HepG2 (cell line): ENCODE measurements around the gene RALB. TPM values are rescaled to one million over a fixed set of nuclear protein-coding genes. Genes with fewer than 3 reads are reported as not detected.

Experiments
- ATRX ChIP-seq: sonication (generic); formaldehyde crosslinking; IDR thresholded peaks from 2 replicates; pipeline ENCODE4 v1.4.0; 2020; ENCODE audit warnings: missing genetic modification reagents, borderline replicate concordance
- BCLAF1 ChIP-seq: fragments of 450-650 bp; IDR thresholded peaks from 2 replicates; pipeline ENCODE4 v1.6.1; 2017; ENCODE audit warnings: mild to moderate bottlenecking
- CHD4 ChIP-seq: fragments of 200-600 bp; sonication (generic); IDR thresholded peaks from 2 replicates; pipeline ENCODE4 v1.7.0; 2017; ENCODE audit warnings: mild to moderate bottlenecking, low read length, borderline replicate concordance
- ELF1 ChIP-seq: sonication (generic); formaldehyde crosslinking; IDR thresholded peaks from 2 replicates; pipeline ENCODE4 v1.4.0; 2020; ENCODE audit warnings: missing genetic modification reagents
- HDAC2 ChIP-seq: sonication (generic); formaldehyde crosslinking; IDR thresholded peaks from 2 replicates; pipeline ENCODE4 v1.4.0; 2020; ENCODE audit warnings: missing genetic modification reagents
- MAF1 ChIP-seq: sonication (generic); formaldehyde crosslinking; IDR thresholded peaks from 2 replicates; pipeline ENCODE4 v1.5.0; 2020; ENCODE audit warnings: missing genetic modification reagents, borderline replicate concordance
- NFAT5 ChIP-seq: sonication (generic); formaldehyde crosslinking; IDR thresholded peaks from 2 replicates; pipeline ENCODE4 v1.4.0; 2020; ENCODE audit warnings: missing genetic modification reagents
- NPAS2 ChIP-seq: sonication (generic); formaldehyde crosslinking; IDR thresholded peaks from 2 replicates; pipeline ENCODE4 v1.8.0; 2022; ENCODE audit warnings: mild to moderate bottlenecking, missing genetic modification reagents, borderline replicate concordance
- WIZ ChIP-seq: sonication (generic); formaldehyde crosslinking; IDR thresholded peaks from 2 replicates; pipeline ENCODE4 v1.5.1; 2020; ENCODE audit warnings: mild to moderate bottlenecking, missing genetic modification reagents
- ZFP91 ChIP-seq: sonication (generic); formaldehyde crosslinking; IDR thresholded peaks from 2 replicates; pipeline ENCODE4 v1.9.0; 2022; ENCODE audit warnings: missing genetic modification reagents, mild to moderate bottlenecking, borderline replicate concordance
- ZFX ChIP-seq: sonication (generic); formaldehyde crosslinking; IDR thresholded peaks from 2 replicates; pipeline ENCODE4 v1.4.0; 2020; ENCODE audit warnings: mild to moderate bottlenecking, low read depth, missing genetic modification reagents, moderate library complexity
- ZMYM4 ChIP-seq: sonication (generic); formaldehyde crosslinking; IDR thresholded peaks from 2 replicates; pipeline ENCODE4 v1.8.1; 2023; ENCODE audit warnings: mild to moderate bottlenecking, missing genetic modification reagents
- ZNF12 ChIP-seq: sonication (generic); formaldehyde crosslinking; IDR thresholded peaks from 2 replicates; pipeline ENCODE4 v1.5.0; 2020; ENCODE audit warnings: missing genetic modification reagents
- ZNF17 ChIP-seq: sonication (generic); formaldehyde crosslinking; IDR thresholded peaks from 2 replicates; pipeline ENCODE4 v1.5.0; 2020; ENCODE audit warnings: mild to moderate bottlenecking, missing genetic modification reagents
- ZNF33A ChIP-seq: sonication (generic); formaldehyde crosslinking; IDR thresholded peaks from 2 replicates; pipeline ENCODE4 v1.5.1; 2020; ENCODE audit warnings: missing genetic modification reagents, mild to moderate bottlenecking, moderate library complexity, borderline replicate concordance
- ZNF501 ChIP-seq: sonication (generic); formaldehyde crosslinking; IDR thresholded peaks from 2 replicates; pipeline ENCODE4 v1.5.1; 2020; ENCODE audit warnings: mild to moderate bottlenecking, moderate library complexity, missing genetic modification reagents
- ZNF616 ChIP-seq: sonication (generic); formaldehyde crosslinking; IDR thresholded peaks from 2 replicates; pipeline ENCODE4 v1.5.0; 2020; ENCODE audit warnings: low read depth, mild to moderate bottlenecking, missing genetic modification reagents
- ZSCAN20 ChIP-seq: sonication (generic); formaldehyde crosslinking; IDR thresholded peaks from 2 replicates; pipeline ENCODE4 v1.4.0; 2020; ENCODE audit warnings: missing genetic modification reagents, mild to moderate bottlenecking, borderline replicate concordance
- polyA plus RNA-seq, 8 experiments: library from polyadenylated mRNA; depleted of rRNA in 3 of 8; stranded (reverse) in 7 of 8; unstranded in 1 of 8; fragments of >200 nt; fragmentation: Illumina TruSeq in 4 of 8; extraction: Trizol in 4 of 8; gene quantifications; 2 replicates each; pipeline versions ENCODE4 v1.2.1 to v1.2.3, GENCODE V29; 2011 to 2016; ENCODE audit warnings: low read depth in 4 of 8, missing spikeins in 1 of 8, mixed read lengths in 1 of 8; ENCODE audit not compliant: insufficient read depth in 1 of 8
- total RNA-seq, 5 experiments: library from RNA; depleted of rRNA; stranded (reverse); fragments of >200 nt; fragmentation: Illumina TruSeq; extraction: Trizol; gene quantifications; 2 replicates each; pipeline ENCODE4 v1.2.3, GENCODE V29; 2016; ENCODE audit warnings: low read depth in 1 of 5

RALB gene
- total and polyA plus RNA-seq, 2 of the 13 experiments (the other 11 are each of a cell fraction or from before 2014, with no cell fraction given): 37.8 to 43.2 TPM

GRCh38 chr2:120223034-120223912 is 29.4 kb upstream of the RALB start, which contains the start of gene TMEM185B (continued):
- TF ChIP-seq ATRX (CRISPR knock-in tag): no peak
- TF ChIP-seq CHD4: no peak
- TF ChIP-seq WIZ (CRISPR knock-in tag): peak; percentile 47; the same call in 1 of the 2 replicates
- no peak for TF ChIP-seq ZNF12 (CRISPR knock-in tag)
- peak; percentile 76 for TF ChIP-seq ZFP91
- TF ChIP-seq ZNF501: no peak
- TF ChIP-seq NFAT5 (CRISPR knock-in tag): no peak
- no peak; the same call in 1 of the 2 replicates for TF ChIP-seq ZSCAN20 (CRISPR knock-in tag)
- TF ChIP-seq ZNF17 (CRISPR knock-in tag): no peak
- TF ChIP-seq ZNF33A (CRISPR knock-in tag): no peak
- no peak for TF ChIP-seq NPAS2
- TF ChIP-seq ZMYM4 (CRISPR knock-in tag): peak; percentile 65; the same call in 1 of the 2 replicates
- TF ChIP-seq BCLAF1: no peak
- TF ChIP-seq ZNF616 (CRISPR knock-in tag): 0 out of 2 replicates have a peak, but pooled peaks have one; percentile 43
- peak; percentile 65; the same call in 1 of the 2 replicates for TF ChIP-seq ZFX (CRISPR knock-in tag)
- no peak for TF ChIP-seq HDAC2
- TF ChIP-seq ELF1 (CRISPR knock-in tag): no peak
- 0 out of 2 replicates have a peak, but pooled peaks have one; percentile 36 for TF ChIP-seq MAF1 (CRISPR knock-in tag)
